ENCODE measurements around the gene TPP1.
A peak's percentile ranks its signal among the peaks of the same experiment; 100 is the strongest.

Gene TPP1

DNA sequence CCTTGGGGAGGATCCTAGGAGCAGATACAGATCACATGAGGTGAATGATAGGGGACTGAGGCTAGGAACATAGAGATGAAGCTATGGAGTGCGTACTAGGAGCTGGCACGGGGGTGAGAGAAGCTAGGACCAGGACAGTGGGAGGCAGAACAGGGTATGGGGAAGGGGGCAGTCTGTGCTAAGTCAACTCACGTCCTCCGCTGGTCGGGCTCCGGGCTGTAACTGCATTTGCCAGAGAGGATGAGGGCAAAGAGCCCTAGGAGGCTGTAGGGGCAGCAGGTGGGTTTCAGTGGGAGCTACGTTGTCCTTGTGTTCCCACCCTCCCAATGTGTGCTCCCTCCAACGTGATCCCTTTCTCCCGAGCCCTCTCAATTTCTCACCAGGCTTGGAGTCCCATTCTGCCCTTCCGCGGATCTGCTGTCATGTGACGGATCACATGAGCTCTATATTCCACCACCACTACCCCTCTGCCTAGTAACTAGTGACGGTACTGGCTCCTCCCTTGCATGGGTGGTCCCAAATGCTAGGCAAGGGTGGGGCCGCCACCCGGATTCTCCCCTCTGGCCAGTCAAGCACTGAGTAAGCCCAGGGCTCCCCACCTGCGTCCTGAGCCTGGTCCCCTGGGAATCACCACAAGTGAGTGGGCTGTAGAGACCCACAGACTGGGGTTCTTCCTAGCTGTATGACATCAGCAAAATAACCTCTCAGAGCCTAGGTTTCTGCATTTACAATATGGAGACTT lies at the start of gene TPP1:
Gene TPP1 (minus strand): TSS at position 419 of the 742 bp plus-strand sequence. CDS start 22 bp downstream, at position 397.
- FAIRE-seq (peak; percentile 97), DNase-seq (ENCODE audit: insufficient read length, low spot score) (peak; percentile 97)

DNA sequence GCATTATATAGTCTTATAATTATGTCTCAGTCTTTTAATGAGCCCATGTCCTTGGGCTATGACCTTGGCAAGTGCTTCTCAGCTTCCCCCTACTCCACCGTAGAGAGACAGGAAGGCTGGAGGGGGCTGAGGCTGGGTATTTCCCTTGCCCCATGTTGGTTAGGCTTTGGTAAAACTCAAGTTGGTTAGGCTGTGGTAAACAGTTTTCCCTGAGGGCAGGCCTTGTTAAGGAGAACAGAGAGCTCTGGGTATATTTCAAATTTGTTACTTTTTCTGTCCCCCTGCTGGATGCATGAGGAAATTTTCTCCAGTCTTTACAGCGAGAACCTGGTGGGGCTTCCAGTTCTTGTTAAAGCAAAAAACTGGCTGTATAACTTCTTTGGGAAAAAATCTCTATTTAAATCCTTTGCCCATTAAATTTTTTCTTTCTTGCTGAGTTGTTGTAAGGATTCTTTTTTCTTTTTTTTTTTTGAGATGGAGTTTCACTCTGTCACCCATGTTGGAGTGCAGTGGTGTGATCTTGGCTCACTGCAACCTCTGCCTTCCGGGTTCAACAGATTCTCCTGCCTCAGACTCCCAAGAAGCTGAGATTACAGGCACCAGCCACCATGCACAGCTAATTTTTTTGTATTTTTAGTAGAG lies 48.6 kb upstream of the TPP1 start:
- DNase-seq (ENCODE audit: insufficient read length, low spot score) (no peak), FAIRE-seq (peak; percentile 78)

DNA sequence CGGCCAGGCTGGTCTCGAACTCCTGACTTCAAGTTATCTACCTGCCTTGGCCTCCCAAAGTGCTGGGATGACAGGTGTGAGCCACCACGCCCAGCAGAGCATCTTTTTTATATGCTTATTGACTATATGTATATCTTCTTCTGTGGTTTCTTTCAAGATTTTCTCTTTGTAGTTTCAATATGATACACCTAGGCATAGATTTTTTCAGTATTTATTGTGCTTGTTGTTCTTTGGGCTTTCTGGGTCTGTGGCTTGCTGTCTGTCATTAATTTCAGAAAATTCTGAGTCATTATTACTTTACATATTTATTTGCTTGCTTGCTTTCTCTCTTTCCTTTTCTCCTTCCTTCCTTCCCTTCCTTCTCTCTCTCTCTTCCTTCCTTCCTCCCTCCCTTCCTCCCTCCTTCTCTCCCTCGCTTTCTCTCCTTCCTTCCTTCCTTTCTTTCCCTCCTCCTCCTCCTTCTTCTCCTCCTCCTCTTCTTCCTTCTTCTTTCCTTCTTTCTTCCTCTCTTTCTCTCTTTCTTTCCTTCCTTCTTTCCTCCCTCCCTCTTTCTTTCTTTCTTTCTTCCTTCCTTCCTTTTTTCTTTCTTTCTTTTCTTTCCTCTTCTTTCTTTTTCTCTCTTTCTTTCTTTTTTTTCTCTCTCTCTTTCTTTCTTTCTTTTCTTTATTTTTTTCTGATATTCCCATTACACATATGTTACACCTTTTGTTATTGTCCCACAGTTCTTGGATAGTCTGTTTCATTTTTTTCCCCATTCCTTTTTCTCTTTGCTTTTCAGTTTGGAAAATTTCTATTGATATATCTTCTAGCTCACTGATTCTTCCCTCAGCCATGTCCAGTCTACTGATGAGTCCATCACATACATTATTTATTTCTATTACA lies 47.3 kb upstream of the TPP1 start:
- no peak for FAIRE-seq

DNA sequence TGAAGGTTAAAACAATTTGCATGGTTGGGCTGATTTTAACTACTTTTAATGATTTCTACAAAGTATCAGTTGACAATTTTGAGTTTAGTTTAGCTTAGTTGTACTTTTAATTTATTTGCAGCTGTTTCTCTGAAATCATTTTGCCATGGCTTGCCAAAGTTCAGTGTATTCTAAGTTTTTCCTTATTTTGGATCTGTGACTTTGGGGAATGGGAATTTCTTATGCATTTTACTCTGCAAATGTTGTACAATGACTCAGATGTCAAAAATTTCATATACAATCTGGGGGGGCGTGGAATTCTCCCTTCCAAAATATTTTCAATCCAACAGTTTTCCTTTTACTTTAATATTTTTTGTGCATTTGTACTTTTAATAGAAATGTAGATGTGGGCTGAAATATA lies 45.3 kb upstream of the TPP1 start:
- DNase-seq (ENCODE audit: insufficient read length, low spot score): no peak
- FAIRE-seq: no peak

More for the DNA sequence above, 47.3 kb upstream of the TPP1 start:
- no peak for DNase-seq (ENCODE audit: insufficient read length, low spot score)

DNA sequence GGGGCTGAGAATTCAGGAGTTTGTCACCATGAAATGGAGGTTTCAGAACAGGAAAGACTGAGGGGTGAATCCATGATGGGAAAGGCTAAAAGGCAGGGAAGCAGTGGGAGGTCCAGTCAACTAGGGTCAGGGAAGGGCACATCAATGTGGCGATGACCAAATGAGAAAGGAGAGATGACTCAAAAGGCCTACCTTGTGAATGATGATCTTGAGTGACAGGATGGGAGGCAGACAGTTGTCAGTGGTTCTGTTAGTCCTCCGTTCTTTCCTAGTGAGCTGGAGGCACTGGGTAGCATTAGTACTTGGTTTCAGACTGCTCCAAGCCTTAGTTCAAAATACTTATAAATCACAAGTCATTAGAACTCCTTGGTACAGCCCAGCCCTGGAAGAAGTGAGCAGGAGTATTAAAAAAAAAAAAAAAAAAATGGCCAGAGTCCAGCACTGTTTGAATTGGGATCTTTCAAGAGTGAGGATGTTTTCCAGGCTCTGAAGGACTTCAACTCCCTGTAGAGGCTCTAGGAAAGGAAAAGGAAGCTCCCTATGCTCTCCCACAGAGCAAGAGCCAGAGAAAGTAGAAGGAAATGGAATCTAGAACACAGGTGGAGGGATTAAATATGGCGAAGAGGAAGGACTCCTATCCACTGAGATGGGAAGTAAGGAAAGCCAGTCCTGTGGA lies 44.7 kb upstream of the TPP1 start:
- DNase-seq (ENCODE audit: insufficient read length, low spot score) (no peak), FAIRE-seq (no peak)

DNA sequence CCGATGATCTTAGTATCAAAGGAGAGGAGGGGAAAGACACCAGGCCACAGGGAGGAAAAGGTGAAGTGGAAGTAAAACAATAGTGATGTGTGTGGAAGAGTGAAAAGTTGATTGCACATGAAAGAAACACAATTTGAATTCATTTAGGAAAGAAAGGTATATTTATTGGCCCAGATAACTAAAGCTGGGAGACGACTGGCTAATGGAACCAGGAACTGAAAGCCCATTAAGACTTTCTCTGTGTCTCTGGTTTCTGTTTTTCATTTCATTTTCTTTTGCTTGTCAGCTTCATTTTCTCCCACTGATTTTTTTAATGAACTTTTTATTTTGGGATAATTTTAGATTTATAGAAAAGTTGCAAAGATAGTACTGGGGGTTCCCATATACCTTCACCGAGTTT lies 41.5 kb upstream of the TPP1 start:
- DNase-seq (ENCODE audit: insufficient read length, low spot score): no peak
- peak; percentile 82 for FAIRE-seq

DNA sequence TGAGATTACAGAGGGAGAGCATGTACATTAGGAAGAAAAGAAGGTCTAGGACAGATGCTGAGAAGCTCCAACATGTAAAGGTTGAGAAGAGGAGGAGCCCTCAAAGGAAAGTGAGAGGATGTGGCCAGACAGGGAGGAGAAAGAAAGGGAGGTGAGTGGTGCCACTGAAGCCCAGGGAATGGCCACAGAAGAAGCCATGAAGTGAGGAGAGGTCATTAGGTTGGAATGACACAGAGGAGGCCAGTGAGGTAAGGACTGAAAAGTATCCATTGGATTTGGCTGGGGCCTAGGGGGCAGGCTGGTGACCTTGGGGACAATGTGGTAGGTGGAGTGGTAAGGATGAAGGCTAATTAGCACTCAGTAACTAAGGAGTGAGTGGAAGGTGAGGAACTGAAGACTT lies 39.4 kb upstream of the TPP1 start:
- no peak for FAIRE-seq
- DNase-seq (ENCODE audit: insufficient read length, low spot score): no peak

DNA sequence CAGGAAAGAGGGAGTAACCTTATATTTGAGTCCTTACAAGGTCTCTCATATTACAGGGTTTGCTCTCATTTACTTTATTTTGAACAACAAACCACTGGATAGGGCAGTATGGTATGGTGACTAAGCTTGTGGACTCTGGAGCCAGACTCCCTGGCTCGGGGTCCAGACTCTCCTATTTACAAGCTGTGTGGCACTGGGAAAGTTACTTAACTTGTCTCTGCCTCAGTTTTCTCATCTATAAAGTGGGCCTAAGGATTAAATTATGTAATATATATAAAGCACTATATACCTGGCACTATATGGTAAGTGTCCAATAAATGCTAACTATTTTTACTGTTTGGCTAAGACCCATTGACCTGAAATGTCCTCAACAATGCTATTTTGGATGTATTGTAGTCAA lies 38.1 kb upstream of the TPP1 start:
- no peak for FAIRE-seq
- DNase-seq (ENCODE audit: insufficient read length, low spot score): no peak

DNA sequence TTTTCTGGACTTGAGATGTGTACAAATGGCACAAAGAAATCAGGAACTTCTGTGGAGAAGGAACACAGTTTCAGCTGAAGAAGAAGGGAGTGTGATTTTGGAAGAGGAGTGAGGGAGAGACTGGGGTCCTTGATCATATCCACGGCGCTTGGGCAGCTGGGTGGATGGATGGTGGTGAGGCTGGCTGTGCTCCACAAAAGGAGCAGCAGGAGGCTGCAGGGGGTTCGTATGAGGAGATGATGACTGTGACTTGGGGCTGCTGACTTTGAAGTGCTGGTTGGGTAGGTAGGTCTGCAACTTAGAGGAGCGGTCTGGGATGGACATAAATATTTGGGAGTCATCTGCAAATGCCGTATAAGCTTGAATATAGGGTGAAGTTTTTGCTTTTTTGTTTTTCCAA lies 37.7 kb upstream of the TPP1 start:
- DNase-seq (ENCODE audit: insufficient read length, low spot score) (no peak), FAIRE-seq (no peak)

DNA sequence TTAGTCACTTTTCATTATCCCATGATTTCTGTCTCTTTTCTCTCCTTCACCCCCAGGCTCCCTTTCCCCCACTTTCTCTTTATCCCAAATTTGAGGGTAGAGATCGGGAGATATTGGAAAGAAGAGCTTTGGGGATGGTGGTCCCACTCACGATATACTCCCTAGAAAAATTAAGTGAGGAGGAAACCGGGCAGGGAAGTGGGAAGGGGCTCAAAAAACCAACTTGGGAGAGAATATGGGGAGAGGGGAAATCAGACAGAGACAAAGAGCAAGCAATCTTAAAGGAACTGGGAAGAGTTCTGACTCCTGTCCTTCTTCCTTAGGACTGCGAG lies 37.3 kb upstream of the TPP1 start:
- FAIRE-seq: no peak
- no peak for DNase-seq (ENCODE audit: insufficient read length, low spot score)

DNA sequence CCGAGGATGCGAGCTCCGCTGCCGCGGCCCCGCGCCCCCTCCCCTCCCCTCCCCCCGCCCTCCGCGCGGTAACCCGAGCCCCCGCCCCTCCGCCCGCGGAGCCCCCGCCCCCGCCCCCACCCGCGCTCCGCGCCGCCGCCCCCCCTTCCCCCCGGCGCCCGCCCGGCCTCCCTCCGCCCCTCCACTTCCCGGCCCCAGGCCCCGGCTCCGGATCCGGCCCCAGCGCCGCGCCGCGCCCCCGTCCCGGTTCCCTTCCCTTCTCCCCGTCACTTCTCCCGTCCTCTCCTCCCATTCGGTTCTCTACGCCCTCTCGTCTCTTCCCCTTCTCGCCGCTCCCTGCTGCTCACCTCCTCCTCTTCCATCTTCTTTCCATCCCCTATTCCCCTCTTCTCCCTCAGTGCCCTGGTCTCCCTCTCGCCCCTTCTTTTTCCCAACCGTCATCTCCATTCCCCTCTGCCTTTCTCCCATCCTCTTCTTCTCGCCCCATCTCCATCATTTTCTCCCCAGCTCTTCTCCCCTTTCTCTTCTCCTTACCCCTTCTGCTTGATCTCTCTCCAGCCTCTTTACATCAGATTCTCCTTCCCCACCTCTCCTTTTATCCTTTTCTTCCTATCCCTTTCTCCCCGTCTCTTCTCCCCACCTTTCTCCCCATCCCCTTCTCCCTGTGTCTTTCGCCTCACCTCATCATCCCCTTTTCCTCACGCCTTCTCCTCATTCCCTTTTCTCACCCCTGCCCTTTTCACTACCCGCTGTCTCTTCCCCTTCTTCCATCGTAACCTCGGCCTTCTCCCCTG lies 36.8 kb upstream of the TPP1 start, which contains the start of gene DCHS1:
Gene DCHS1 (minus strand): TSS at position 20 of the 794 bp plus-strand sequence. CDS start 14,196 bp downstream, outside the sequence.
- no peak for FAIRE-seq
- DNase-seq (ENCODE audit: insufficient read length, low spot score): no peak

DNA sequence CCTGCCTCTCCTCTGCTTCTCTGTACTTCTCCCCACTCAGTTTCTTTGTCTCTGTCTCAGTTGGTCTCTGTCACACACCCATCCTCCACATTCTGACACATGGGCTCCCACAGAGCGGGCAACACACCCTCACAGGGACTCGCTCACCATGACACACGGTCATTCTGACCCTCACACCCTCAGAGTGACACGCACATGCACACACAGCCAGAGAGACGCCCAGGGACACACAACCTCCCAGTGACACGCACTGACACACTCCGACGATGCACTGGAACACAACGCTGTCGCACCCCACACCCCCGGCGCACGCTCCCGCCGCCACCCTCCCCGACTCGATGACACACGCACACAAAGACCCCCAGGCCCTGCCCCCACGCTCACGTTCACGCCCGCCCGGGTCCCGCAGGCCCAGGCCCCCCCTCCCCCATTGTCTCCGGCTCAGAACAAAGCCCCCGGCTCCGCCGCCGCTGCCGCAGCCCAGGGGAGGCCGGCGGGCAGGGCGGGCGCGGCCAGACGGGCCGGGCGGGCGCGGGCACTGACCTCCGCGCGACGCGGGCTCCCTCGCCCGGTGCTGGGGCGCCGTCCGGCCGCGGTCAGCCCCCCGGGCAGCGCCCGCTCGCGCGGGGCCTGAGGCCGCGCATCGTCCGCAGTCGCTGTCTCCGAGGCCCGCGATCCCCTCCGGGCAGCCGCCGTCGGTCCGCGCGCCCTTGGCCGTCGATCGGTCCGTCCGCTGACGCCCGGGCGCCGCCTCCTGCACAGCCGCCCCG lies 36.0 kb upstream of the TPP1 start:
- no peak for FAIRE-seq
- no peak for DNase-seq (ENCODE audit: insufficient read length, low spot score)

DNA sequence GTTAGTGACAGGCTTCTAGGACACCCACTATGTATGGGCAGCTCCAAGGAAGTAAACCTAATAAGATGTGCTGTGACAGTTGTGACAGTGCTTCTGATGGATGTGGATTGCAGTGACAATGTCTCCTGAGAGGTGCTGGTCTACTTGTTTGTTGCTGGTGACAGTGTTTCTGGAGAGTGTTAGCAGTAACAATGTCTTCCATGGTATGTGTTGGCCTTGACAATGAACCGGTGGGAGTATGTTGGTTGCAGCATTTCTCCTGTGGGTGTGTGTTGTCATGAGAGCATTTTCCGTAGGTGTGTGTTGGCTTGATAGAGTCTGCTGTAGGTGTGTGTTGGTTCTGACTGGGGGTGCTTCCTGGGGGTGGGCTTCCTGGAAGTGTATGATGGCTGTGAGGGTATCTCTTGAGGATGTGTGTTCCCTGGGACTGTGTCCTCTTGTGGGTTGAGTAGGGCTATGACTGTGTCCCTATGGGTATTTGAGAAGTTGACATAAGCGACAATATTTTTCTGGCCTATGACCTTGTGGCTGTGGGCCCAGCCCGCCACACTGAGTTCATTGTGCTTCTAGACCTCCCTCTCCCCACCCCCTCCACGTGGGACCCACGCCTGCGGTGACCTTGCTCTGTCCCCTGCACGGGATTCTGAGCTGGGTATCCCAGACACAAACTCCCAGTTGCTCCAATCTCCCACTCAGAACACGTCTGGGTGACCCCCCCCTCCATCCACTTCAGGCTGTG lies 35.2 kb upstream of the TPP1 start:
- DNase-seq (ENCODE audit: insufficient read length, low spot score) (no peak), FAIRE-seq (no peak)

DNA sequence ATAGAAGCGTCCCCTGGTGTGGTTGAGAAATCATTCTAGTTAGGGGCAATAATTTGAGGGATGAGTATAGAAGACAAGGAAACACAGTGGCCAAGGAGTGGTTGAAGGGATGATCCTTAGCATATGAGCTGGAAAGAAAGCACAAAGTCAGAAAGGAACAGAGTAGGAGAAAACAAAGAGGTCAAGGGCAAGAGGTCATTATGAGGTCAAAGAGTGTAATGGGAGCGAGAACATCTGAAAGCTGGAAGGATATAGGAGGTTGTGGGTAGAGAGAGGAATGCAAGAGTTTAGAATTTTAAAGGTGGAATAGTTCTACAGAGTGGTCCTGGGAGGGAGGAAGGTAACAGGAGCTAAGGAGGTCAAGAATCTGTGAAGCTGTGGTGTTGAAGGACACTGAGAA lies 34.4 kb upstream of the TPP1 start:
- DNase-seq (ENCODE audit: insufficient read length, low spot score) (no peak), FAIRE-seq (no peak)

DNA sequence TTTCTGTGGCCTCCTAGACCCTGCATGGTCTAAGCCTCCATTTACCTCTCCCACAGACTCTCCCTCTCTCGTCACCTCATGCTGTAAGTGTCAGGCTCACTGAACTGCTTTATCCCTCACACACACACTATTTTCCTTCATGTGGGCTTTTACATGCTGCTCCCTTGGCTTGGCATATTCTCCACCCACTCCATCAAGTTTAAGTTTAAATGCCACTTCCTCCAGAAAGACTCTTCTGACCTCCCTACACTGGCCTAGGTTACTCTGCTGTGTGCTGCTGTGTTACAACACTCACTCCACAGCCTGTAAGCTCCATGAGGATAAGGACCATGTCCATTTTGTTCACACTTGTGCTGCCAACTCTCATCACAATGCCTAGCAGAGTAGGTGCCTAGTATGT lies 33.9 kb upstream of the TPP1 start:
- DNase-seq (ENCODE audit: insufficient read length, low spot score): no peak
- FAIRE-seq: no peak

DNA sequence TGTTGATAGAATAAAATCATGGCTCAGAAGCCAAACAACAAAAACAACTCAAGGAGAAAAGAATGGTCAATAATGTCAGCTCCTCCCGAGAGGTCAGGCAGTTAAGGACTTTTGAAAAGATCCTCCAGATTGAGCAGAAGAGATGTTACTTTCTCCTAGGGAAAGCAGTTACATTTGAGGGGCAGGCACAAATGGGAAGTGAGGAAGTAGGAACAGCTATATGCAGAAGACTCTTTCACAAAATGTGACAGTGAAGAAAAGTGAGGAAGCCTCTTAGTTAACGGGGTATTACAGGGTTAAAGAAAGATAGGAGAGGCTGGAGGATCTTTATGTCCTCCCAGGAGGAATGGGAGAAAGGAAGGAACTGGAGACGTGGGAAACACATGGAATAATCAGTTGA lies 33.0 kb upstream of the TPP1 start:
- DNase-seq (ENCODE audit: insufficient read length, low spot score) (no peak), FAIRE-seq (no peak)

DNA sequence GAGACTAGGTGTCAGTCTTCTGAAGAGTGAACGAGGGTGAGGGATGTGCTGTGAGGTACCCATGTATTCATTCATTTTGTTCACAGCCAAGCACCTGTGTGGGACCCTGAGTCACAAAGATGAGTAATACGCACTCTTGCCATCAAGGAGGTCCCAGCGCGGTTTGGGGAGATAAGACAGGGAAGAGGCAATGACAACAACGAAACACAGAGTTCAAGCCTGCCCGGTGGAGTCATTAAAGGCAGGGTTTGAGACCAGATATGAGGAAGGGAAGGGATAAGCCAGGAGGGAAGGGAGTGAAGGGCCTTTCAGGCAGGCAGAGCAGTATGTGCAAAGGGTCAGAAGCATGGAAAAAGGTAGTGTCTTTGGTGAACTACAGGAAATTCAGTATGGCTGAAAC lies 31.8 kb upstream of the TPP1 start:
- DNase-seq (ENCODE audit: insufficient read length, low spot score) (no peak), FAIRE-seq (no peak)

DNA sequence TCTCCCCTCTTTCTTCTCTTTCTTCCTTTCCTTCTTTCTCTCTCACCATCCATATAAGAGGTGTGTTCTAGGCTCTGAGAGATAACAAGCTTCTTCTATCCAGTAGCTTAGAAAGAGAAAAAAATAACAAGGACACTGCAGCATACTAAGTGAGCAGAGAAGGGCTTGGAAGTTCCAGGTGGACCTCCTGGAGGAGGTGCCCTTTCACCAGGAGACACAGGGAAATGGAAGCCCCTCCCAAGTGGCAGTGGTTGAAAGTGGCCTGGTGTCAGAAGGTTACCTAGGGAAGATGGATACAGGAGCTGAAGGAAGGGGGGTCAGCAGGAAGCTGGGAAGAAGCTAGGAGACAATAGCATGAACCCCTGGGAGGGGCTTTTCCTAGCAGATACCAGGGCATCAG lies 30.9 kb upstream of the TPP1 start:
- no peak for FAIRE-seq
- no peak for DNase-seq (ENCODE audit: insufficient read length, low spot score)

DNA sequence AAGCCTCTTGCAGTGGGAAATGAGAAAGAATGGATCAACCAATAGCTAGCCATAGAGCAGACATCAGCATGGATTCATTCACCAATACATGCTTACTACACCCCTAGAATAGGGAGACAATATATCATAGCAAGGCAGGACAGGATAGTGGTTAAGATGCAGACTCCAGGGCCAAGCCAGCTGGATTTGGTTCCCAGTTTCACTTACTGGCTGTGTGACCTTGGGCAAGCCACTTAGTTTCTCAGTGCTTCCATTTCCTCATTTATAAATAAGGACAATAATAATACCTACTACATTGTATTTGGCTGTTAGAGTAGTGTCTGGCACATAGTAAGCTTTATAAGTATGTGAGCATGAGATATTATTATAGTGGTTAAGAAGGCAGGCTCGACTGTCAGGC lies 29.3 kb upstream of the TPP1 start:
- DNase-seq (ENCODE audit: insufficient read length, low spot score) (no peak), FAIRE-seq (no peak)

Measured in GM19239 (cell line).